Esophagus muscularis mucosa (tissue), 4 donors: Measurements from ENCODE around the gene COQ10A. TPM values are rescaled to one million over a fixed set of nuclear protein-coding genes. Genes with fewer than 3 reads are reported as not detected.
A peak's percentile ranks its signal among the peaks of the same experiment; 100 is the strongest.

Source experiments
- DNase-seq: peaks from one replicate; pipeline ENCODE4 v3.0.0-alpha.2; 2017; ENCODE audit errors: extremely low spot score
- H3K27ac ChIP-seq, 4 donors: fragments of 200-600 bp; sonication (generic); replicated peaks in 1 of 4; 1 replicate in 3 of 4; 2 replicates in 1 of 4; pipeline ENCODE4 v1.5.1; 2016 to 2019; ENCODE audit warnings: mild to moderate bottlenecking in 1 of 4
- H3K27me3 ChIP-seq, 4 donors: fragments of 200-600 bp; sonication (generic); one replicate each; pipeline versions ENCODE4 v1.5.1 to v1.6.0; 2016 to 2019
- H3K36me3 ChIP-seq, 4 donors: fragments of 200-600 bp; sonication (generic); one replicate each; pipeline ENCODE4 v1.5.1; 2016 to 2019
- H3K4me1 ChIP-seq, 4 donors: fragments of 200-600 bp; sonication (generic); one replicate each; pipeline ENCODE4 v1.5.1; 2016 to 2019
- H3K4me3 ChIP-seq, 4 donors: fragments of 200-600 bp; sonication (generic); 1 replicate in 2 of 4; 2 replicates in 2 of 4; pipeline ENCODE4 v1.5.1; 2016 to 2019; ENCODE audit warnings: mild to moderate bottlenecking in 4 of 4, moderate library complexity in 1 of 4
- H3K9me3 ChIP-seq, 4 donors: fragments of 200-600 bp; sonication (generic); 1 replicate in 3 of 4; 2 replicates in 1 of 4; pipeline ENCODE4 v1.5.1; 2016 to 2019
- CTCF ChIP-seq, 3 experiments: fragments of 200-600 bp in 2 of 3; fragments of 450-650 bp in 1 of 3; sonication (generic) in 2 of 3; IDR thresholded peaks; one replicate each; pipeline ENCODE4 v1.5.1; 2017 to 2019; ENCODE audit warnings: antibody characterized with exemption in 3 of 3, mild to moderate bottlenecking in 2 of 3, moderate library complexity in 1 of 3
- EP300 ChIP-seq: sonication (generic); formaldehyde crosslinking; IDR thresholded peaks from one replicate; pipeline ENCODE4 v1.6.1; 2017; ENCODE audit warnings: antibody characterized with exemption
- POLR2A ChIP-seq: fragments of 450-650 bp; IDR thresholded peaks from one replicate; pipeline ENCODE4 v1.6.1; 2017; ENCODE audit warnings: antibody characterized with exemption, moderate library complexity, mild to moderate bottlenecking, low read depth
- POLR2AphosphoS5 ChIP-seq, 2 donors: sonication (generic); formaldehyde crosslinking; IDR thresholded peaks; one replicate each; pipeline ENCODE4 v1.6.1; 2017; ENCODE audit warnings: antibody characterized with exemption in 2 of 2
- WGBS: methylation state at CpG from one replicate; pipeline ENCODE4 v1.1.5; 2018; 5-methylcytosine and 5-hydroxymethylcytosine counted together
- intact Hi-C: fragments of 100-400 bp; cut with DNase I; formaldehyde crosslinking; loops from one replicate; pipeline ENCODE4 v1.15.1; 2023
- total RNA-seq, 4 donors: library from RNA; depleted of rRNA; stranded (reverse); fragments of >200 nt; gene quantifications; one replicate each; pipeline versions ENCODE4 v1.1.0 to v1.2.1, GENCODE V29; 2016

Gene COQ10A
- 10 to 100 TPM; 12.4 to 22.8 (median 15.7) TPM for total RNA-seq

DNA sequence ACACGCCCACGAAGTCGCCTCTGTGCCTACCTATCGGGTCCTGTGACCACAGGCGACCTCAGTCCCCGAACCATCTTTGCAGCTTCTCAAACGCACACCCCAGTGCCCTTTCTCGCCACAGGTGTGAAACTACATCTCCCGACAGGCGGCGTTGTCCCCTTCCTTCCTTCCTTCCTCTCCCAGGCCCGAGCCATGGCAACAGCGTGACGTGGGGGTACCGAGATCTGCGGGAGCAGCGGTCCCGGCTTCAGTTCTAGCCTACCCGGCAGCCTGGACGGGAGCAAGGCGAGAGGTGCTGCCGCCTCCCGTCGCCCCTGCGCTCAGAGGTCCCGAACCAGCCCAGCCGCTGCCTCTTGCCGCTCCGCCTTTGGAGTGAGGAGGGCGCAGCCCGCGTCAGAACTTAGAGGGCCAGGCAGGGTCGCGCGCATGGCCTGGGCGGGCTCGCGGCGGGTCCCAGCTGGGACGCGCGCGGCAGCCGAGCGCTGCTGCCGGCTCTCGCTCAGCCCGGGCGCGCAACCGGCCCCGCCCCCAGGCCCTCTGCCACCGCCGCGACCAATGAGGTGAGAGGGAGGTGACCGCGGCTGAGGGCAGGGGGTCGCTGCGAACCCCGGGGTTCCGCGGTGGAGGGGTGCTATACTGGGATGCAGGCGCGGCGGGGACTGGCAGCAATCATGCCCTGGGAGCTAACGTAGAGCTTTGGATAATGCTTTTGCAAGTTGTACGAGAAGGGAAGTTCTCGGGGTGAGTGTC, at the start of gene COQ10A:
Gene COQ10A (plus strand): TSS at position 250 of the 750 bp plus-strand sequence. CDS start 177 bp downstream, at position 427.
- peaks cover 0 to 31% (median 24%) of the 10 kb centered on the region in 4 donors for H3K36me3 ChIP-seq
- intact Hi-C loops: no loop called here
- H3K4me3 ChIP-seq: peak within 1 kb of the TSS; percentile 67 to 88 (median 78)
- under 1% methylated on average over 38 of the region's 68 CpGs for WGBS
- peak; percentile 98 for DNase-seq
- no peaks in the 10 kb centered on the region for H3K9me3 ChIP-seq
- peaks cover 33 to 47% (median 36%) of the 10 kb centered on the region in 4 donors for H3K4me1 ChIP-seq
- peak within 1 kb of the TSS; percentile 95 to 98 (median 98) for H3K27ac ChIP-seq
- no peak for TF ChIP-seq EP300
- peak; percentile 65 to 78 (median 71) for TF ChIP-seq CTCF (IDR thresholded peaks at IDR 0.05)
- TF ChIP-seq POLR2AphosphoS5 (IDR thresholded peaks at IDR 0.05): peak; percentile 91 to 96
- peak; percentile 46 for TF ChIP-seq POLR2A
- H3K27me3 ChIP-seq: no peaks in the 10 kb centered on the region

DNA sequence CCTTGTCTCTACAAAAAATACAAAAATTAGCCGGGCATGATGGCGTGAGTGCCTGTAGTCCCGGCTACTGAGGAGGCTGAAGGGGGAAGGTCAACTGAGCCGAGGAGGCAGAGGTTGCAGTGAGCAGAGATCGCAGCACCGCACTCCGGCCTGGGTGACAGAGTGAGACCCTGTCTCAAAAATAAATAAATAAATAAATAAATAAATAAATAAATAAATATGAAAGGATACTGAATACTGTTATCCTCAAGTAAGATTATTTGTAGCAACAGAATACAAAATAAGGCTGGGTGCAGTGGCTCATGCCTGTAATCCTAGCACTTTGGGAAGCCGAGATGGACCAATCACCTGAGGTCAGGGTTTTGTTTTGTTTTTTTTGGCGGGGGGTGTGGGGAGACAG, 46.9 kb upstream of the COQ10A start:
- H3K27ac ChIP-seq: peak overlapping the region; percentile 94 to 98 (median 96)
- no peak for DNase-seq
- H3K9me3 ChIP-seq: no peaks in the 10 kb centered on the region
- H3K36me3 ChIP-seq: peaks cover 2 to 27% (median 21%) of the 10 kb centered on the region in 4 donors
- intact Hi-C loops: no loop called here
- peaks cover 37 to 75% (median 63%) of the 10 kb centered on the region in 4 donors for H3K4me1 ChIP-seq
- peak overlapping the region; percentile 75 to 87 (median 80) for H3K4me3 ChIP-seq
- no peaks in the 10 kb centered on the region for H3K27me3 ChIP-seq
- TF ChIP-seq POLR2A (no peak), CTCF (IDR thresholded peaks at IDR 0.05) (no peak), POLR2AphosphoS5 (IDR thresholded peaks at IDR 0.05) (no peak)
- 88% methylated on average over 9 of the region's 9 CpGs for WGBS

GRCh38 chr12:56220611-56221231, 46.0 kb upstream of the COQ10A start:
- Histone ChIP-seq H3K9me3 (no peaks in the 10 kb centered on the region), H3K36me3 (peaks cover 0 to 21% (median 12%) of the 10 kb centered on the region in 4 donors), H3K27me3 (no peaks in the 10 kb centered on the region), H3K4me1 (peaks cover 40 to 84% (median 70%) of the 10 kb centered on the region in 4 donors), H3K27ac (peak overlapping the region; percentile 94 to 98 (median 96)), H3K4me3 (peak overlapping the region; percentile 75 to 87 (median 80))
- intact Hi-C loops: no loop called here
- no peak for DNase-seq
- 6% methylated on average over 10 of the region's 10 CpGs for WGBS
- TF ChIP-seq EP300: no peak
- TF ChIP-seq CTCF (IDR thresholded peaks at IDR 0.05): no peak
- no peak for TF ChIP-seq POLR2AphosphoS5 (IDR thresholded peaks at IDR 0.05)
- TF ChIP-seq POLR2A: no peak

DNA sequence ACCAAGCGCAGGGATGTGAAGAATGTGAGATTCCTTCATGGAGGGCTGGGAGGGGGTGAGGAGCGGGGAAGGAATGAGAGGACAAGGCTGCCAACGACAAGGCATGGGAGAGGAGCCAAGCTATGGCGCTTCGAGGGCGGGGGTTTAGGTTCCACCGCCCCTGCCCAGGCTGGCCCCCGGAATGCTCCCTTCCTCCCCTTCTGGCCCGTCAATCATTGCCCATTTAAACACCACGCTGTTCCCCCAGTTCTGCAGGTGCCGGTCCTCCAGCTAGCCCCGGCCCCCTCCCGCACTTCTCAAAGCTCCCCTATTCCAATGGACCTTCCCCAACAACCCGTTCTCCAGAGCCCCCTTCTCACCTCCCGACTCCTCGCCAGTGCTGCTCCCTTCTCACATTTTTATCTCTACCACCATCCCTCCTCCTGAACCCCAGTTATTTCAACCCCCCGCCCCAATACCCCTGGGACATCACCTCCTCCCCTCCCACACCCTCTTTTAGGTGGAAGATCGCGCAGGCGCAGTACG, 45.4 kb upstream of the COQ10A start:
- Histone ChIP-seq H3K4me1 (peaks cover 40 to 83% (median 70%) of the 10 kb centered on the region in 4 donors), H3K27me3 (no peaks in the 10 kb centered on the region), H3K27ac (peak overlapping the region; percentile 94 to 98 (median 96)), H3K9me3 (no peaks in the 10 kb centered on the region), H3K4me3 (peak overlapping the region; percentile 75 to 87 (median 80)), H3K36me3 (peaks cover 0 to 21% (median 8%) of the 10 kb centered on the region in 4 donors)
- intact Hi-C loops: no loop called here
- no peak for DNase-seq
- 3% methylated on average over 21 of the region's 21 CpGs for WGBS
- TF ChIP-seq POLR2AphosphoS5 (IDR thresholded peaks at IDR 0.05) (peak in 1 of 2 donors; percentile 8), EP300 (no peak)
